Fibroblast of lung (primary cell): ENCODE data around the gene PRKCH. TPM values are rescaled to one million over a fixed set of nuclear protein-coding genes. Genes with fewer than 3 reads are reported as not detected.

Source experiments
- DNase-seq, 2 donors: peaks; one replicate each; pipeline versions ENCODE4 v3.0.0 to v3.0.0-alpha.2; 2010; ENCODE audit warnings: low read depth in 2 of 2
- H2AFZ ChIP-seq: 2 replicates; pipeline ENCODE4 v1.5.1; 2012; ENCODE audit warnings: low read length, control low read depth, inconsistent platforms
- H3K27ac ChIP-seq: 2 replicates; pipeline ENCODE4 v1.5.1; 2011; ENCODE audit warnings: low read length, control low read depth; ENCODE audit not compliant: insufficient read depth
- H3K27me3 ChIP-seq: 2 replicates; pipeline ENCODE4 v1.5.1; 2011; ENCODE audit warnings: mild to moderate bottlenecking, low read length; ENCODE audit not compliant: control insufficient read depth, insufficient read depth
- H3K36me3 ChIP-seq: 2 replicates; pipeline ENCODE4 v1.5.1; 2011; ENCODE audit warnings: low read length; ENCODE audit not compliant: control insufficient read depth, insufficient read depth
- H3K4me1 ChIP-seq: 2 replicates; pipeline ENCODE4 v1.5.1; 2011; ENCODE audit warnings: low read length; ENCODE audit not compliant: control insufficient read depth, insufficient read depth; ENCODE audit errors: extremely low read depth
- H3K4me2 ChIP-seq: 2 replicates; pipeline ENCODE4 v1.5.1; 2011; ENCODE audit warnings: low read length, control low read depth; ENCODE audit not compliant: insufficient read depth; ENCODE audit errors: extremely low read depth
- H3K4me3 ChIP-seq, 4 experiments: fragments of 200-600 bp in 1 of 4; sonication (generic) in 1 of 4; replicated peaks in 1 of 4; 2 replicates each; pipeline ENCODE4 v1.5.1; 2011 to 2016; ENCODE audit warnings: low read length in 4 of 4, low read depth in 3 of 4, mild to moderate bottlenecking in 3 of 4, control low read depth in 2 of 4, inconsistent platforms in 1 of 4, mixed read lengths in 1 of 4; ENCODE audit not compliant: insufficient read depth in 1 of 4; ENCODE audit errors: control extremely low read depth in 1 of 4
- H3K79me2 ChIP-seq: 2 replicates; pipeline ENCODE4 v1.5.1; 2012; ENCODE audit warnings: mild to moderate bottlenecking, low read length, inconsistent platforms; ENCODE audit not compliant: control insufficient read depth, insufficient read depth
- H3K9ac ChIP-seq: 2 replicates; pipeline ENCODE4 v1.5.1; 2011; ENCODE audit warnings: mild to moderate bottlenecking, low read length, control low read depth; ENCODE audit not compliant: insufficient read depth
- H3K9me3 ChIP-seq: 2 replicates; pipeline ENCODE4 v1.5.1; 2012; ENCODE audit warnings: low read depth, low read length; ENCODE audit not compliant: control insufficient read depth, insufficient read depth
- H4K20me1 ChIP-seq: 2 replicates; pipeline ENCODE4 v1.5.1; 2011; ENCODE audit warnings: low read length; ENCODE audit not compliant: control insufficient read depth, insufficient read depth; ENCODE audit errors: extremely low read depth
- EZH2 ChIP-seq: IDR thresholded peaks from 2 replicates; pipeline ENCODE4 v1.5.1; 2012; ENCODE audit warnings: low read length, control low read depth, mild to moderate bottlenecking; ENCODE audit errors: missing control alignments
- polyA plus RNA-seq, 2 donors: library from polyadenylated mRNA; depleted of rRNA in 1 of 2; stranded (reverse) in 1 of 2; unstranded in 1 of 2; fragments of >200 nt; gene quantifications; 2 replicates each; pipeline ENCODE4 v1.2.1, GENCODE V29; 2011 to 2012; ENCODE audit warnings: missing spikeins in 1 of 2
- total RNA-seq: library from RNA; depleted of rRNA; stranded (reverse); fragments of >200 nt; gene quantifications from 2 replicates; pipeline ENCODE4 v1.2.1, GENCODE V29; 2014
- TF ChIP-seq, protein P1 (sequence below), 2 donors: IDR thresholded peaks in 1 of 2; conservative IDR thresholded peaks in 1 of 2; 1 replicate in 1 of 2; 2 replicates in 1 of 2; pipeline ENCODE4 v1.5.1; 2011 to 2012; ENCODE audit warnings: low read length in 2 of 2, control low read depth in 1 of 2, inconsistent platforms in 1 of 2, low read depth in 1 of 2, mild to moderate bottlenecking in 1 of 2

The PRKCH gene
- total and polyA plus RNA-seq, 2 donors (not counting 1 experiment from before 2014, with no cell fraction given) = 2.9 to 5.4 TPM

DNA sequence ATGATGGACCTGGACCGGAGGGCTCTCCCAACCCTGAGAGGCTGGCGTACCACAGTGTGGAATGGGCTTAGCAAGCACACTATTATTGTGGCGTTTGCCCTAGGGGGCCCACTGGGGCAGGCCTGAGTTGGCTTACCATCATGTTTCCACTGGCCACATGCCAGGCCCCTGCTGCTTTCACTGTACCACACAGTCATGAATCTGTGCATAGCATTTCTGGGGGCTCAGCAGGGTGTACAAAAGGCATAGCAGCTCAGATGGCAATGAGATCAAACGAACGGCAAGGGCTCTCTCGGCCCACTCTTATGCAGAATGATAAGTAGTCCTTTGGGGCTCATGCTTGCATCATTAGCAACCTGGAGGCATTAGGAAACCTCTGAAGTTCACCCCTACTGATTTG lies 236.9 kb downstream of the PRKCH start:
- no peak for TF ChIP-seq EZH2
- TF ChIP-seq, protein P1, sequence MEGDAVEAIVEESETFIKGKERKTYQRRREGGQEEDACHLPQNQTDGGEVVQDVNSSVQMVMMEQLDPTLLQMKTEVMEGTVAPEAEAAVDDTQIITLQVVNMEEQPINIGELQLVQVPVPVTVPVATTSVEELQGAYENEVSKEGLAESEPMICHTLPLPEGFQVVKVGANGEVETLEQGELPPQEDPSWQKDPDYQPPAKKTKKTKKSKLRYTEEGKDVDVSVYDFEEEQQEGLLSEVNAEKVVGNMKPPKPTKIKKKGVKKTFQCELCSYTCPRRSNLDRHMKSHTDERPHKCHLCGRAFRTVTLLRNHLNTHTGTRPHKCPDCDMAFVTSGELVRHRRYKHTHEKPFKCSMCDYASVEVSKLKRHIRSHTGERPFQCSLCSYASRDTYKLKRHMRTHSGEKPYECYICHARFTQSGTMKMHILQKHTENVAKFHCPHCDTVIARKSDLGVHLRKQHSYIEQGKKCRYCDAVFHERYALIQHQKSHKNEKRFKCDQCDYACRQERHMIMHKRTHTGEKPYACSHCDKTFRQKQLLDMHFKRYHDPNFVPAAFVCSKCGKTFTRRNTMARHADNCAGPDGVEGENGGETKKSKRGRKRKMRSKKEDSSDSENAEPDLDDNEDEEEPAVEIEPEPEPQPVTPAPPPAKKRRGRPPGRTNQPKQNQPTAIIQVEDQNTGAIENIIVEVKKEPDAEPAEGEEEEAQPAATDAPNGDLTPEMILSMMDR (conservative IDR thresholded peaks at IDR 0.05 in 1 of 2, IDR thresholded peaks at IDR 0.05 in 1 of 2; ENCODE audit: low read depth in 1 of 2, low read length in 2 of 2) = no peak
- DNase-seq = peak in 1 of 2 donors; percentile 45
- no peak overlapping the region for H3K4me3 ChIP-seq
- H3K27ac ChIP-seq = no peak overlapping the region
- no peaks in the 10 kb centered on the region for H3K27me3 ChIP-seq
- H4K20me1 ChIP-seq = no peaks in the 10 kb centered on the region
- H3K36me3 ChIP-seq = no peaks in the 10 kb centered on the region
- H3K9me3 ChIP-seq = no peaks in the 10 kb centered on the region
- H3K9ac ChIP-seq = no peak overlapping the region
- no peak overlapping the region for H3K4me2 ChIP-seq
- H3K4me1 ChIP-seq = peaks cover 46% of the 10 kb centered on the region
- peaks cover 2% of the 10 kb centered on the region for H3K79me2 ChIP-seq
- no peak overlapping the region for H2AFZ ChIP-seq

DNA sequence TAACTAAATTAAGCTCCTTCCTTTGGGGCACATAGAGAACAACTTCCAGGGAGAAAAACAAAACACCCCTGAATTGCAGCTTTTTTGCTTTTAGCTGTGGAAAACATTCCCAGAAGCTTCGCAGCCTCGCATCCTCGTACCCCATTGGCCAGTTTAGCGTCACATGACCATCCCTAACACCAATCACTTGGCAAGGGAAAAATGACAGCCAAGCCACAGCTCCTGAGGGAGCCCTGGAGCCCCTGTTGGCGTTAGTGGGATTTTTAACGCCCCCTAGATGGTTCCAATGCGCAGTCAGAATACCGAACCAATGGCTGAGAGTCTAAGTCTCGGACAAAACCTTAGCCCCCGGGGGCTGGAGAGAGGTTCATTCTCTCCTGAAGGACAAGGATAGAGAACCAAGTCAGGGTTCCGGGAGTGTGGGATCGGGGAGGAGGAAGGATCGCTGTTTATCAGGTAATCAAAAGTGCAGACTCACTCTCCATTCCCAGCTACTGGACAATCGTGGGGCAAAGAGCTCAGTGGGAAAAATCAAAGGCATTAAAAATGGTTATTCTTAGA lies 238.3 kb downstream of the PRKCH start:
- no peaks in the 10 kb centered on the region for H3K9me3 ChIP-seq
- H3K4me3 ChIP-seq = no peak overlapping the region
- H3K9ac ChIP-seq = no peak overlapping the region
- peaks cover 52% of the 10 kb centered on the region for H3K4me1 ChIP-seq
- DNase-seq = no peak
- H3K79me2 ChIP-seq = peaks cover 4% of the 10 kb centered on the region
- H2AFZ ChIP-seq = no peak overlapping the region
- H3K27me3 ChIP-seq = no peaks in the 10 kb centered on the region
- no peaks in the 10 kb centered on the region for H4K20me1 ChIP-seq
- no peak overlapping the region for H3K4me2 ChIP-seq
- no peaks in the 10 kb centered on the region for H3K36me3 ChIP-seq
- peak overlapping the region; percentile 98 for H3K27ac ChIP-seq
- TF ChIP-seq EZH2 = no peak
- TF ChIP-seq, protein P1 (conservative IDR thresholded peaks at IDR 0.05 in 1 of 2, IDR thresholded peaks at IDR 0.05 in 1 of 2; ENCODE audit: low read depth in 1 of 2, low read length in 2 of 2) = no peak

DNA sequence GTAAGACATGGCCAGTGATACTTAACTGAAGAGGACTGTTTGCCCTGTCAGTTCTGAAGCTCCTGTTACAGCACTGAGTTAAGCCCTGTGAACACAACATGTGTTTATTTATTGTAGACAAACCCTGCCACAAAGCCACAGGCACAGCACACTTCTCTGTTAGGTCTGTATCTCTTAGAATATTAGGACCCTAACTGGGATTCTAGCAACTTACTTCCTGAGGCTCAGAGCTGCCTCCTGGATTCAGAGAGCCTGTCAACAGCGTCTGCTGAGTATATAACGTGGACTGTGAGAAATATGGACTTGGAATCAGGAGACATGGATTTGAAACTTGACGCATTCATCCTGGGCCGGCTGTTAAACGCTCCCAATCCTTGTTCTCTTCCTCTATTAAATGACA lies 238.9 kb downstream of the PRKCH start:
- peak overlapping the region; percentile 98 for H3K27ac ChIP-seq
- H2AFZ ChIP-seq = peak overlapping the region; percentile 25
- no peaks in the 10 kb centered on the region for H3K36me3 ChIP-seq
- H3K4me3 ChIP-seq = no peak overlapping the region
- H3K79me2 ChIP-seq = peaks cover 4% of the 10 kb centered on the region
- no peaks in the 10 kb centered on the region for H4K20me1 ChIP-seq
- peak in 1 of 2 donors; percentile 56 for DNase-seq
- peaks cover 52% of the 10 kb centered on the region for H3K4me1 ChIP-seq
- TF ChIP-seq, protein P1 (conservative IDR thresholded peaks at IDR 0.05 in 1 of 2, IDR thresholded peaks at IDR 0.05 in 1 of 2; ENCODE audit: low read depth in 1 of 2, low read length in 2 of 2) = no peak
- no peak for TF ChIP-seq EZH2
- no peaks in the 10 kb centered on the region for H3K9me3 ChIP-seq
- no peaks in the 10 kb centered on the region for H3K27me3 ChIP-seq
- H3K4me2 ChIP-seq = no peak overlapping the region
- H3K9ac ChIP-seq = no peak overlapping the region
